GM12873 (cell line): ENCODE results near the gene RGS16.

Source experiments
- TF ChIP-seq, protein P1 (sequence below): IDR thresholded peaks from 2 replicates; pipeline ENCODE4 v1.5.1; 2012; ENCODE audit warnings: low read depth, mild to moderate bottlenecking, moderate library complexity, low read length, control low read depth; ENCODE audit not compliant: insufficient read depth; ENCODE audit errors: missing control alignments

RGS16 gene

DNA sequence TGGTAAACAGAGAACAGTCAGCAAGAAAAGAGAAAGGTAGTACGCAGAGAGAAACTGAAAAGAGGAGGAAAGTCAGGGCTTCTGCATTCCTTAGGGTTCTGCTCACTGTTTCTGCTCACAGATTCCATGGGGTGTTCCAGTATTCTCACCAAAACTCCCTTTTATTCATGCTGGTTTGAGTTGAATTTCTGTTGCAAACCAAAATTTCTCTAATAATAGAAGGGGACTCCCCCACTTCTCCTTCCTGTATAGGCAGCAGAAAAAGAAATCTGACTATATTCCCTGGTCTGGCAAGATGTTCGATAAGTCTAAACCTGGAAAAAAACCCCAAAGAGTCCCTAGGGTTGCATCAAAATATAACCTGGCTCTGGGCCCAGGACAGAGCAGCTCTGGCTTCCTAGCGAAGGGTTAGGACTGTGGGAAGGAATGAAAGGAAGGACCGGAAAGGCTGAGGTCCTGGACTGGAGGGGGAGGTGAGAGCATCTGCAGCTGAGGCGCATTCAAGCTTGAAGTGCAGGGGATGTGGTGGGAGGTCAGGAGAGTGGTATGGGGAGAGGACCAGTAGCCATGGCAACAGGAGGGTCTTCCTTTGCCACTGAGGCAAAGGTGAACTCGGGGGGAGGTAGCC is 18.8 kb upstream of the RGS16 start:
- TF ChIP-seq, protein P1, sequence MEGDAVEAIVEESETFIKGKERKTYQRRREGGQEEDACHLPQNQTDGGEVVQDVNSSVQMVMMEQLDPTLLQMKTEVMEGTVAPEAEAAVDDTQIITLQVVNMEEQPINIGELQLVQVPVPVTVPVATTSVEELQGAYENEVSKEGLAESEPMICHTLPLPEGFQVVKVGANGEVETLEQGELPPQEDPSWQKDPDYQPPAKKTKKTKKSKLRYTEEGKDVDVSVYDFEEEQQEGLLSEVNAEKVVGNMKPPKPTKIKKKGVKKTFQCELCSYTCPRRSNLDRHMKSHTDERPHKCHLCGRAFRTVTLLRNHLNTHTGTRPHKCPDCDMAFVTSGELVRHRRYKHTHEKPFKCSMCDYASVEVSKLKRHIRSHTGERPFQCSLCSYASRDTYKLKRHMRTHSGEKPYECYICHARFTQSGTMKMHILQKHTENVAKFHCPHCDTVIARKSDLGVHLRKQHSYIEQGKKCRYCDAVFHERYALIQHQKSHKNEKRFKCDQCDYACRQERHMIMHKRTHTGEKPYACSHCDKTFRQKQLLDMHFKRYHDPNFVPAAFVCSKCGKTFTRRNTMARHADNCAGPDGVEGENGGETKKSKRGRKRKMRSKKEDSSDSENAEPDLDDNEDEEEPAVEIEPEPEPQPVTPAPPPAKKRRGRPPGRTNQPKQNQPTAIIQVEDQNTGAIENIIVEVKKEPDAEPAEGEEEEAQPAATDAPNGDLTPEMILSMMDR, result no peak

GRCh38 chr1:182621906-182622305 is 17.7 kb upstream of the RGS16 start:
- TF ChIP-seq, protein P1, result no peak

- TF ChIP-seq, protein P1, result no peak
Observed at GRCh38 chr1:182620924-182621585, 16.9 kb upstream of the RGS16 start.

DNA sequence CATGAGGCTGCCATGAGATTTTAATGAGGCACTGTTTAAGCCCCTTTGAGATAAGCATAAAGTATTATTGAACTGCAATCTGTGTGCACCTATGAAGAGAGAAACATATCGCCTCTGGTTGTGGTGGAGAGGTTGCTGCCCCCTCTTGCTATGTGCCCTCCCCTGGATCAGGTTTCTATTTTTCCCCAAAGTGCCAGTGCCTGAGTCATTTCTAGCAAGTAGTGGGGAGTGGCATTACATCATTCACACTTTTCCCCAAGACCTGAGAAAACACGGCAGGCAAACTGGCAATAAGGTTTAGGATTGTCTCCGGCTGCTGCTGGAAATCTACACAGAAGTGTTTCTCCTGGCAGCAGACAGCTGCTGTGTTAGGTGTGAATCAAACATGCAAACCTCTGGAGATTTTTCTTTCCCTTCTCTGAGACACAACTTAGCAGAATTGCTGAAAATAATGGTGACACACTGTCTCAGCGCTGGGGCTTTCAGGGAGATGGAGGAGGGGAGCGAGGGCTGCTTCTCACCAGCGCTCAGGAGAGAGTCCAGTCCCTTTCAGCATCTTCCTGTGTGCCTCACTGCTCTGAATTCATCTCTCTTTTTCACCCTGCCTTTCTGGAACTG is 13.7 kb upstream of the RGS16 start:
- TF ChIP-seq, protein P1, result no peak

DNA sequence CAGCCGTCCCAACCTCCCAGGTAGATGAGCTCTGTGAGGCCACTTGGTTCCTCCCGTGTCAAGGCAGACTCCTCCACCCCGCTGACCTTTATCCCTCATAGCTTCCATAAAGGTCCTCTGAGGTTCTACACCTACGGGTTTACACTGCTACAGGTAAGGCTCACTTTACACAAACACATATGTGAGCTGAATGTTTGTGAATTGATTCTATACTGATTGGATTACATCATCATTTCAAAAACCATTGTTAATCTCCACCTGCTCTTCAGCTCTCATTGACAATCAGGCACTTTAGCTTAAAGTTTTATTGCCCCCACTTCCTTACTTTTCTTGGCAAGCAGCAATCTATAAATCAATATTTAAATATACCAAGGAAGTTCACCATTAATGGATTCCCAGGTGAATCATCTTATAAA is 12.8 kb upstream of the RGS16 start:
- TF ChIP-seq, protein P1, result no peak

- TF ChIP-seq, protein P1, result peak; percentile 14
Observed at GRCh38 chr1:182616130-182617013, 12.2 kb upstream of the RGS16 start.
